K562 (cell line): ENCODE measurements around the gene KTI12. TPM values are rescaled to one million over a fixed set of nuclear protein-coding genes. Genes with fewer than 3 reads are reported as not detected.

Experiments used
- ADNP ChIP-seq: fragments of 200-800 bp; sonication (Bioruptor generic); IDR thresholded peaks from 2 replicates; pipeline ENCODE4 v1.6.1; 2016; ENCODE audit warnings: missing genetic modification characterization, missing compliant biosample characterization
- ARID1B ChIP-seq: fragments of 450-650 bp; IDR thresholded peaks from 2 replicates; pipeline ENCODE4 v1.6.1; 2016; ENCODE audit warnings: antibody characterized with exemption, mild to moderate bottlenecking, inconsistent platforms
- ATF7 ChIP-seq: fragments of 450-650 bp; IDR thresholded peaks from 2 replicates; pipeline ENCODE4 v1.7.1; 2014; ENCODE audit warnings: mild to moderate bottlenecking, moderate library complexity
- DACH1 ChIP-seq: fragments of 450-650 bp; IDR thresholded peaks from 2 replicates; pipeline ENCODE4 v1.6.1; 2018; ENCODE audit not compliant: partially characterized antibody
- KAT7 ChIP-seq: sonication (generic); formaldehyde crosslinking; IDR thresholded peaks from 2 replicates; pipeline ENCODE4 v1.8.0; 2022; ENCODE audit warnings: missing genetic modification reagents, mild to moderate bottlenecking, borderline replicate concordance
- KDM2B ChIP-seq: fragments of 250-450 bp; sonication (Bioruptor Pico); IDR thresholded peaks from 2 replicates; pipeline ENCODE4 v1.8.0; 2021; ENCODE audit warnings: mild to moderate bottlenecking, moderate library complexity
- LEF1 ChIP-seq: fragments of 450-650 bp; IDR thresholded peaks from 2 replicates; pipeline ENCODE4 v1.6.1; 2016; ENCODE audit warnings: mild to moderate bottlenecking
- MYC ChIP-seq, 2 experiments: fragments of 250-450 bp in 1 of 2; sonication (Bioruptor Pico) in 1 of 2; IDR thresholded peaks; 2 replicates each; pipeline versions ENCODE4 v1.5.1 to v1.6.1; 2012 to 2021; ENCODE audit warnings: low read depth in 2 of 2, borderline replicate concordance in 1 of 2, improper control_type of control experiment in 1 of 2, low read length in 1 of 2, mild to moderate bottlenecking in 1 of 2, moderate library complexity in 1 of 2
- NCOA6 ChIP-seq: fragments of 450-650 bp; IDR thresholded peaks from 2 replicates; pipeline ENCODE4 v1.6.1; 2017; ENCODE audit warnings: mild to moderate bottlenecking
- NRF1 ChIP-seq, 2 experiments: fragments of 450-650 bp; IDR thresholded peaks in 1 of 2; conservative IDR thresholded peaks in 1 of 2; 2 replicates each; pipeline ENCODE4 v1.6.1; 2014; ENCODE audit warnings: mild to moderate bottlenecking in 2 of 2
- PML ChIP-seq: IDR thresholded peaks from 2 replicates; pipeline ENCODE4 v1.6.1; 2012; ENCODE audit warnings: low read length, inconsistent platforms
- RBM17 ChIP-seq: fragments of 200-400 bp; formaldehyde crosslinking; IDR thresholded peaks from 2 replicates; pipeline ENCODE4 v1.6.1; 2017; ENCODE audit warnings: low read depth, mild to moderate bottlenecking, low read length, borderline replicate concordance
- RBM39 ChIP-seq: fragments of 200-400 bp; formaldehyde crosslinking; optimal IDR thresholded peaks from 2 replicates; pipeline ENCODE3; 2018; ENCODE audit warnings: low read depth, low read length
- SRSF1 ChIP-seq: fragments of 200-400 bp; formaldehyde crosslinking; IDR thresholded peaks from 2 replicates; pipeline ENCODE4 v1.6.1; 2017; ENCODE audit warnings: mild to moderate bottlenecking, low read depth, low read length, moderate library complexity
- THRAP3 ChIP-seq: fragments of 450-650 bp; IDR thresholded peaks from 2 replicates; pipeline ENCODE4 v1.6.1; 2016; ENCODE audit warnings: mild to moderate bottlenecking, inconsistent platforms, borderline replicate concordance
- ZBTB7A ChIP-seq: IDR thresholded peaks from 2 replicates; pipeline ENCODE4 v1.6.1; 2011; ENCODE audit warnings: low read depth, mild to moderate bottlenecking, low read length, moderate library complexity, borderline replicate concordance; ENCODE audit not compliant: control insufficient read depth
- ZFP91 ChIP-seq: sonication (generic); formaldehyde crosslinking; IDR thresholded peaks from 2 replicates; pipeline ENCODE4 v1.8.0; 2022; ENCODE audit warnings: mild to moderate bottlenecking, missing genetic modification reagents
- ZMIZ1 ChIP-seq, 2 experiments: fragments of 150-350 bp in 1 of 2; IDR thresholded peaks; 2 replicates each; pipeline ENCODE4 v1.6.1; 2012 to 2016; ENCODE audit warnings: low read depth in 2 of 2, low read length in 2 of 2, mild to moderate bottlenecking in 1 of 2, moderate library complexity in 1 of 2
- ZNF12 ChIP-seq: sonication (generic); formaldehyde crosslinking; IDR thresholded peaks from 2 replicates; pipeline ENCODE4 v1.4.0; 2020; ENCODE audit warnings: mild to moderate bottlenecking, missing genetic modification reagents
- ZNF347 ChIP-seq: fragments of 450-650 bp; formaldehyde crosslinking; IDR thresholded peaks from 2 replicates; pipeline ENCODE4 v1.4.0; 2020; ENCODE audit warnings: low read depth, mild to moderate bottlenecking, moderate library complexity
- ZNF431 ChIP-seq: sonication (generic); formaldehyde crosslinking; IDR thresholded peaks from 2 replicates; pipeline ENCODE4 v1.8.0; 2022; ENCODE audit warnings: mild to moderate bottlenecking, missing genetic modification reagents
- ZNF668 ChIP-seq: fragments of 250-450 bp; sonication (Bioruptor Pico); IDR thresholded peaks from 2 replicates; pipeline ENCODE4 v1.8.0; 2022; ENCODE audit warnings: mild to moderate bottlenecking, inconsistent platforms
- polyA plus RNA-seq, 8 experiments: library from polyadenylated mRNA; depleted of rRNA in 4 of 8; stranded (reverse) in 5 of 8; unstranded in 3 of 8; fragments of >200 nt; fragmentation: Nextera tagmentation in 2 of 8; fragmentation: Illumina TruSeq in 1 of 8; extraction: Ambion mirVana in 2 of 8; extraction: Trizol in 1 of 8; gene quantifications; 2 replicates each; pipeline versions ENCODE4 v1.2.1 to v1.2.3, GENCODE V29; 2011 to 2014; ENCODE audit warnings: inconsistent platforms in 1 of 8, missing spikeins in 1 of 8
- total RNA-seq, 7 experiments: library from RNA; depleted of rRNA in 6 of 7; stranded (reverse); fragments of >200 nt in 6 of 7; fragmentation: Illumina TruSeq in 2 of 7; extraction: Trizol in 2 of 7; gene quantifications; 2 replicates each; pipeline versions ENCODE4 v1.2.1 to v1.2.3, GENCODE V29; 2011 to 2021; ENCODE audit warnings: low replicate concordance in 1 of 7

KTI12 gene
- total and polyA plus RNA-seq, 9 of the 15 experiments (the other 6 are each of a cell fraction or from before 2014, with no cell fraction given) = 3.1 to 22.8 (median 11.6) TPM

- TF ChIP-seq ZFP91 (CRISPR knock-in tag) = 0 out of 2 replicates have a peak, but pooled peaks have one; percentile 57
- no peak for TF ChIP-seq NCOA6
- TF ChIP-seq ATF7 = peak; percentile 9; the same call in 1 of the 2 replicates
- TF ChIP-seq RBM17 = no peak
- peak; percentile 99 for TF ChIP-seq MYC (IDR thresholded peaks at IDR 0.05; ENCODE audit: low read depth, low read length)
- peak; percentile 92 for TF ChIP-seq MYC (CRISPR knock-in tag; IDR thresholded peaks at IDR 0.05; ENCODE audit: borderline replicate concordance, low read depth)
- TF ChIP-seq ZNF347 (CRISPR knock-in tag) = no peak
- no peak for TF ChIP-seq RBM39
- TF ChIP-seq ZNF431 (CRISPR knock-in tag) = peak; percentile 67; the same call in 1 of the 2 replicates
- no peak for TF ChIP-seq SRSF1
- no peak for TF ChIP-seq ZNF668 (CRISPR knock-in tag)
- TF ChIP-seq LEF1 = no peak
- no peak for TF ChIP-seq ZNF12 (CRISPR knock-in tag)
- TF ChIP-seq THRAP3 = no peak
- no peak for TF ChIP-seq PML
- TF ChIP-seq DACH1 = peak; percentile 35
- peak; percentile 67; the same call in 1 of the 2 replicates for TF ChIP-seq ADNP (tag)
- TF ChIP-seq NRF1 (conservative IDR thresholded peaks at IDR 0.05 in 1 of 2, IDR thresholded peaks at IDR 0.05 in 1 of 2) = peak; percentile 90 to 92
- no peak; the same call in 1 of the 2 replicates for TF ChIP-seq ARID1B
- peak; percentile 98 for TF ChIP-seq ZBTB7A
- no peak for TF ChIP-seq KDM2B (CRISPR knock-in tag)
- TF ChIP-seq KAT7 (CRISPR knock-in tag) = peak; percentile 87
- peak in 1 of 2 experiments; percentile 9; a peak in 1 of 4 replicates for TF ChIP-seq ZMIZ1 (IDR thresholded peaks at IDR 0.05; ENCODE audit: low read depth in 2 of 2, low read length in 2 of 2)
These were observed 22.7 kb upstream of the KTI12 start, which contains the start of gene BTF3L4 (continued) for GRCh38 chr1:52056163-52056936.
